ENCODE measurements around the gene HEMK1.

The HEMK1 gene

DNA sequence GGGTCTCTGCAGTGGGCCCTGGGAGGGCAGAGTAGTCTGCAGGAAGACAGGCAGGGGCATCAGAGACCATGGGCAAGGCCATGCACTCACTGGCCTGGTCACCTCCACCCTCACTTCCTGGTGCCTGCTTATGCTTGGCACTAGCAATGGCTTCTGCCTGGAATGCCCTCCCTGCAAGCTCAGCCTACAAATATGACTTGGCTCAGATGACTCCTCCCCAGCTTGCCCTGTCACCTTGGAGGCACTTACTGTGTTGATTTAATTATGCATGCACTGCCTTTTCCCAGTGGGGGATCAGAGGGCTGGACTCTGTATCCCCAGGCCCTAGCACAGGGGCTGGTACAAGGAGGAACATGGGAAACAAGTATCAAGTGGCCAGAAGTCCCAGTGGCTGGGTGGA, 9.6 kb upstream of the HEMK1 start:
- Mint-ChIP-seq H3K27ac (no peak overlapping the region), H3K4me1 (ENCODE audit: low read depth) (peaks cover 9% of the 10 kb centered on the region), H3K36me3 (ENCODE audit: low read depth) (no peaks in the 10 kb centered on the region), H3K27me3 (no peaks in the 10 kb centered on the region), H3K4me3 (no peak overlapping the region), H3K9me3 (no peaks in the 10 kb centered on the region)
- DNase-seq: no peak

DNA sequence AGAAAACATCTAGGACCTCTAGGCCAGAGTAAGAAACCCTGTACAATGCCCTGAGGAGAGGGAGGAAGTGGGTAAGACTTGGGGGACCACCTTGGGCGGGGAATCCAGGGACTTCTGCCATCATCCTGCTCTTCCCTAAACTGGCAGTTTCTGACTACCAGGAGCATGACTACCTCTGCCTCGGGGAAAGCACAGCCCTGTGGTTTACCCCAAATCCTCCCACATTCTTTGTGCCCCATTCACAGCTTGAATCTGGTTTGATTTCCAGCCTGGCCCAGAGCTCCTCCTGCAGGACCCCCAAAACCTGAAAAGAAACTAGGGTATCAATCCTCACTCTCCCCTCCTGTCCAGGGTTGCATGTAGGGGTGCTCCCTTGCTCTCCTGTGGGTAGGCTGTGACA, 6.5 kb upstream of the HEMK1 start:
- Mint-ChIP-seq H3K4me1 (ENCODE audit: low read depth) (peaks cover 28% of the 10 kb centered on the region), H3K4me3 (no peak overlapping the region), H3K9me3 (no peaks in the 10 kb centered on the region), H3K27me3 (no peaks in the 10 kb centered on the region), H3K27ac (no peak overlapping the region), H3K36me3 (ENCODE audit: low read depth) (peaks cover 2% of the 10 kb centered on the region)
- no peak for DNase-seq

DNA sequence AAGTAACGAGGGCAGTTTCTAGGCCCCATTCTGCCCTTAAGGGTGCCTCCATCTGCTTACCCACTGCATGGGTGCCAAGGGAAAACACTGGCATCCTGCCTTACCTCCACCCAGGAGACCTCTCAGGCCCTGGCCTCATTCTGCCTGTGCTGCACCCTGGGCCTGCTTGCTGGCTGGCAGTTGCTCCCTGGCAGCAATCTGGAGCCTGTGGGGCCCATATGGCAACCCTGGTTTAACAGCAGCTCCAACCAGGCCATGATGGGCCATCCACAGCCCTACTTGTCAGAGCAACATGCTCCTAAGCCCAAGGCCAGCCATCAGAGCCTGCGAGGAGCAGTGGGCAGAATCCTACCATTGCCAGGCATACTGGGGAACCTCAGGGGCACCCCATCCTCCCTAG, 5.5 kb upstream of the HEMK1 start:
- no peak for DNase-seq
- H3K27ac Mint-ChIP-seq: no peak overlapping the region
- no peak overlapping the region for H3K4me3 Mint-ChIP-seq
- H3K9me3 Mint-ChIP-seq: no peaks in the 10 kb centered on the region
- peaks cover 2% of the 10 kb centered on the region for H3K36me3 Mint-ChIP-seq (ENCODE audit: low read depth)
- H3K4me1 Mint-ChIP-seq (ENCODE audit: low read depth): peaks cover 32% of the 10 kb centered on the region
- no peaks in the 10 kb centered on the region for H3K27me3 Mint-ChIP-seq

DNA sequence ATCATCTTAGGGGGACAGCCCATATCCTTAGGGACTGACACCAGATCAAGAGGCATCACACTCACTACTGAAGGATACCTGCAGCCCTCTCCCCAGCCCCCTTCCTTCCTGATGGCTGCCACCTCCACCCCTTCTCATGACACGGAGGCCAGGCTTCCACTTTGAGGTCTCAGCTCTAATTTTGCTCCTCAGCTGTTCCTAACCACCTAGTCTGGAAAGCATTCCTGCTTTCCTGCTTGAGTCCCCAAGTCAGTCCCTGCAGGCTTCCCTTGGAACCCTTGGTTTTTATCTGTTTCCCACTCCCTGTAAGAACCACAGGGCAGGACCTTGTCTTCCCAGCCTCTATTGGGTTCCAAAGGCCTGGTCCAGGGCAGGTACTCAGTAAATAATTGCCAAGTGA, 5.0 kb upstream of the HEMK1 start:
- H3K4me1 Mint-ChIP-seq (ENCODE audit: low read depth): peaks cover 32% of the 10 kb centered on the region
- DNase-seq: no peak
- H3K9me3 Mint-ChIP-seq: no peaks in the 10 kb centered on the region
- H3K36me3 Mint-ChIP-seq (ENCODE audit: low read depth): peaks cover 5% of the 10 kb centered on the region
- no peak overlapping the region for H3K27ac Mint-ChIP-seq
- H3K4me3 Mint-ChIP-seq: no peak overlapping the region
- no peaks in the 10 kb centered on the region for H3K27me3 Mint-ChIP-seq

DNA sequence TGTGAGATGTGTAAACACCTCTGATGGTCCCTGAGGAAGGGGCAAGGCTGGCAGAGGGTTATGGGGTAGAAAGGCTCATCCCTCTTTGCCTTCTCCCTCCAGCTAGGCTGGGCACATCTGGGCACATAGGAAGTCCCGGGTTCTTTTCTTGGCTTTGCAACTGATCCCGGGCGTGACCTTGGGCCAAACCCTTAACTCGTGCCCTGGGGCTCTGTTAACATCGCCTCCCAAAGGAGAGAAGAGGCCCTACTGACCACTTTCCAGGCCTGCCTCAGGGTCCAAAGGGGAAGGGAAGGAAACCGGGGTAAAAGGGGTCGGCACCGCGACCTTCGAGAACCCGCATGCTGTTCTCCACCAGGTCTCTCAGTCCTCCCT, 2.3 kb upstream of the HEMK1 start:
- Mint-ChIP-seq H3K27me3 (no peaks in the 10 kb centered on the region), H3K4me1 (ENCODE audit: low read depth) (peaks cover 52% of the 10 kb centered on the region), H3K36me3 (ENCODE audit: low read depth) (peaks cover 31% of the 10 kb centered on the region), H3K9me3 (no peaks in the 10 kb centered on the region), H3K4me3 (peak overlapping the region; percentile 99), H3K27ac (peak overlapping the region; percentile 64)
- DNase-seq: no peak

DNA sequence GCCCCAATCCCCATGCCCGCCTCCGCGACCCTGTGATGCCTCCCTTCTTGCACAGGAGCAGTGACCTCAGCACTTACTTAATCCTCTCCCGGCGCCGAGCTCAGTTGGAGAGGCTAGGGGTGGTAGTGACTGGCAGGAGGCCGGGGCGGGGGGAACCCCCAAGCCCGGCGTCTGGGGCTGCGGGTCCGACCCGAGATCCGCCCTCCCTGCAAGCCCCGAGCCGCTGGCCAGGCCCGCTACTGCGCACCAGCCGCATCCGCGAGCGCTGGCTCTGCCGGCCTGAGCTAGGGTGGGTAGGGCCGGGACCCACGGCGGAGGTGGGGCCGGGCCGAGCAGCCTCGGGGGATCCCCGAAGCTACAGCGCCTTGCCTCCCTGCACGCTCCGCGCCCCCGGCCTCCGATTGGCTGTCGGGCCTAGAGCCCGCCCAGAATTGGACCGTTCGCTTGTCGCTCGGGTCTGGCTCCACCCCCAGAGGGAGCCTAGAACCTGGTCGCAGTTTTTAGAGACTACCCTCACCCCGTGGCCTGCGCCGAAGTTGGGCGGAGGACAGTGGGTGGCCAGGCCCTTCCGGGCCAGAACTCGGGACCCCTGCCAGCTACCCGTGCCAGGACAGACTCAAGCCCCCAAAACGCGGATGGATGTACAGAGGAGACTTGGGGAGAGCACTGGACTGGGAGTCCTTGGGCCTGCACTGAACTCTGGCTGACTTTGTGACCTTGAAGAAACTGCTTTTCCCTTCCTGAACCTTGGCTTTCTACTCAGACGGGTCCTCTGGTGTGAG, 1.7 kb upstream of the HEMK1 start, which contains the start of gene C3orf18:
C3orf18 (minus strand) TSS at position 362 of the 782 bp plus-strand sequence. CDS start 2,048 bp downstream, outside the sequence.
- peaks cover 36% of the 10 kb centered on the region for H3K36me3 Mint-ChIP-seq (ENCODE audit: low read depth)
- H3K4me3 Mint-ChIP-seq: peak within 1 kb of the TSS; percentile 99
- DNase-seq: peak; percentile 96
- H3K4me1 Mint-ChIP-seq (ENCODE audit: low read depth): peaks cover 58% of the 10 kb centered on the region
- no peaks in the 10 kb centered on the region for H3K9me3 Mint-ChIP-seq
- no peaks in the 10 kb centered on the region for H3K27me3 Mint-ChIP-seq
- H3K27ac Mint-ChIP-seq: peak within 1 kb of the TSS; percentile 97

DNA sequence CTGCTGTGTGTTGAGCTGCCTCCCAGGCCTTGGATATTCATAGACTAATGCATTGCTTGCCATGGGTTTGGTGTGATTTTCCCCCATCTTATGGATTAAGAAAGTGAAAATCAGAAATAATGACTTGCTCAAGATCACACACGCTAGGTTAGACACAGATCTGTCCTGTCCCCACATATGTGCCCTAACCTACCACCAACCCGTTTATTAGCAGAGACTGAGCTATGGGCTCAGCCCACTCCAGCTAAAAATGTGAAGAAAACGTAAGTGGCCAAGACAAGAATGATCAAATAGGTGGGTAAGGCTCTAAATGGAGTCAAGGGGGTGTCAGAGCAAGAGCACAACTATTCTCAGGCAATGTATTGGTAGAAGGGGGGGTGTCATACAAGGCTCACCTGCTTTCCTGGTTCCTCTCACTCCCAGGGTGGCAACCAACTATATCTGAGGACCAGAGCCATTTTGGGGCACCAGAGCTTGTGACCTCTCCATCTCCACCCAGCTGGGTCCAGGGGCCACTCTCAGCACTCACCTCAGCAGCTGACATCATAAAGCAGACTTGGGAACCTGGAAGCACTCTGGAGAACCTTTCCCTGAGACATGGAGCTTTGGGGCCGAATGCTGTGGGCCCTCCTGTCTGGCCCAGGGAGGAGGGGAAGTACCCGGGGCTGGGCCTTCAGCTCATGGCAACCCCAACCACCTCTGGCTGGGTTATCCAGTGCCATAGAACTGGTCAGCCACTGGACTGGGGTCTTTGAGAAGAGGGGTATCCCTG, 1.4 kb downstream of the HEMK1 start:
- peak overlapping the region; percentile 99 for H3K4me3 Mint-ChIP-seq
- DNase-seq: peak; percentile 45
- no peaks in the 10 kb centered on the region for H3K9me3 Mint-ChIP-seq
- H3K36me3 Mint-ChIP-seq (ENCODE audit: low read depth): peaks cover 65% of the 10 kb centered on the region
- no peaks in the 10 kb centered on the region for H3K27me3 Mint-ChIP-seq
- H3K27ac Mint-ChIP-seq: peak overlapping the region; percentile 97
- peaks cover 79% of the 10 kb centered on the region for H3K4me1 Mint-ChIP-seq (ENCODE audit: low read depth)

DNA sequence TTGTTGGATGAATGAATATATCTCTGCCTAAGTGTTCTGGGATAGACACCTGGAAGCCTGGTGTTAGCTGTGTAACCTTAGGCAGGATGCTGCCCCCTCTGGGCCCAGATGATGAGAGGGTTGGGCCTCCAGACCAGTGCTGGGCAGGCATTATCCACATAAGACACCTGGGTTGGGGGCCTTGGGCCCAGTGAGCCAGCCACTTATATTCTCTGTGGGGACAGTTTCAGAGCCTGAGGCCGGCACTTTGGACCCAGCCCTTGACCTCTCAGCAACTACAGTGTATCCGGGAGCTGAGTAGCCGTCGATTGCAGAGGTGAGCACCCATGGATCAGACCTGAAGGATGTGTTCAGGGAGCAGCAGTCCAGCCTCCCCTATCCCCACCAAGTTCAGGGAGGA, 2.2 kb downstream of the HEMK1 start:
- H3K27me3 Mint-ChIP-seq: no peaks in the 10 kb centered on the region
- peak; percentile 51 for DNase-seq
- H3K4me1 Mint-ChIP-seq (ENCODE audit: low read depth): peaks cover 79% of the 10 kb centered on the region
- no peaks in the 10 kb centered on the region for H3K9me3 Mint-ChIP-seq
- H3K4me3 Mint-ChIP-seq: peak overlapping the region; percentile 99
- peaks cover 73% of the 10 kb centered on the region for H3K36me3 Mint-ChIP-seq (ENCODE audit: low read depth)
- peak overlapping the region; percentile 97 for H3K27ac Mint-ChIP-seq

DNA sequence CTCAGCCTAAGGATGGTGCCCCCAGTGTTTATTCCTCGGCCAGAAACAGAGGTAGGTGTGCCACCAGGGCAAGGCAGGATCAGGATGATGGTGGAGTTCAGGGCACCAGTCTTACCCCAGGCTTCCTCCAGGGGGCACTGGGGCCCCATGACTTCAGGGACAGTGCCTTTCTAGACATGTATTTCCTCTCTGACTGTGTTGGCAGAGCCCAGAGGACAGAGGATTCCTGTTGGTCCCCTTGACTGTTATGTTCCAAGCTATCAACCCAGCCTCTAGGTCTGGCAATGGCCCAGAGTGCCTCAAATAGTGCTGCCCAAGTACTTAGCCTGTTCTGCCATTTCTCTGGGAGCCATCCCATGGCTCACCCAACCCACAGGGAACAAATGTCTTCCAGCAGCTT, 2.8 kb downstream of the HEMK1 start:
- no peaks in the 10 kb centered on the region for H3K9me3 Mint-ChIP-seq

DNA sequence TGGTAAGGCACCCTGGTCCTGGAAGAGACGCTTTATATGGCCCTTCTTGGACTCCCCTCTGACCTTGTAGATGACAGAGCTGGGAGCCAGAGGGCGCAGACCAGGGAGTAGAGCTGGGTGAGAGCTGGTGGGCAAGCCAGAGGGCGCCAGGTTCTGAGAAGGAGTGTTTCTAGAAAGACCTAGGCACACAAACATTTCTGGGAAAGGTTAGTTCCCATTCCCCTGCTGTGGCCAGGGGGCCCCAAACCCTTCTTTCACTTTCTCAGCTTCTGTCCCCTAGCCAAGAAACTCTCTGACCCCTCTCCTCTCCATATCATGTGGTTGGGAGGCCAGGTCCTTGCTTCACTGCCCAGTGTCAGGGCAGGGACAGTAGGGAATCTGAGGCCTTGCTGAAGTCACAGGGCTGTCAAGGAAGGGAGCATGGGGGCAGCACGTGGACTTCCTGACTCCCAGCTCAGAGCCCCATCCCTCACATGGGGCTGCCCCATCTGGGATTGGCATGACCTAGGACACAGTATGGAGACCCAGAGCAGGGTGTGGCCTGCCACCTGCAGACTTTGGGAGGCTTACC, 3.6 kb downstream of the HEMK1 start:
- Mint-ChIP-seq H3K36me3 (ENCODE audit: low read depth) (peaks cover 85% of the 10 kb centered on the region), H3K9me3 (no peaks in the 10 kb centered on the region), H3K4me3 (peak overlapping the region; percentile 99), H3K4me1 (ENCODE audit: low read depth) (peaks cover 78% of the 10 kb centered on the region), H3K27ac (peak overlapping the region; percentile 97), H3K27me3 (no peaks in the 10 kb centered on the region)
- DNase-seq: peak; percentile 78

More for the DNA sequence above, 2.8 kb downstream of the HEMK1 start:
- H3K27ac Mint-ChIP-seq: peak overlapping the region; percentile 97
- peak overlapping the region; percentile 99 for H3K4me3 Mint-ChIP-seq
- peak; percentile 90 for DNase-seq
- H3K27me3 Mint-ChIP-seq: no peaks in the 10 kb centered on the region
- H3K4me1 Mint-ChIP-seq (ENCODE audit: low read depth): peaks cover 76% of the 10 kb centered on the region
- peaks cover 80% of the 10 kb centered on the region for H3K36me3 Mint-ChIP-seq (ENCODE audit: low read depth)

DNA sequence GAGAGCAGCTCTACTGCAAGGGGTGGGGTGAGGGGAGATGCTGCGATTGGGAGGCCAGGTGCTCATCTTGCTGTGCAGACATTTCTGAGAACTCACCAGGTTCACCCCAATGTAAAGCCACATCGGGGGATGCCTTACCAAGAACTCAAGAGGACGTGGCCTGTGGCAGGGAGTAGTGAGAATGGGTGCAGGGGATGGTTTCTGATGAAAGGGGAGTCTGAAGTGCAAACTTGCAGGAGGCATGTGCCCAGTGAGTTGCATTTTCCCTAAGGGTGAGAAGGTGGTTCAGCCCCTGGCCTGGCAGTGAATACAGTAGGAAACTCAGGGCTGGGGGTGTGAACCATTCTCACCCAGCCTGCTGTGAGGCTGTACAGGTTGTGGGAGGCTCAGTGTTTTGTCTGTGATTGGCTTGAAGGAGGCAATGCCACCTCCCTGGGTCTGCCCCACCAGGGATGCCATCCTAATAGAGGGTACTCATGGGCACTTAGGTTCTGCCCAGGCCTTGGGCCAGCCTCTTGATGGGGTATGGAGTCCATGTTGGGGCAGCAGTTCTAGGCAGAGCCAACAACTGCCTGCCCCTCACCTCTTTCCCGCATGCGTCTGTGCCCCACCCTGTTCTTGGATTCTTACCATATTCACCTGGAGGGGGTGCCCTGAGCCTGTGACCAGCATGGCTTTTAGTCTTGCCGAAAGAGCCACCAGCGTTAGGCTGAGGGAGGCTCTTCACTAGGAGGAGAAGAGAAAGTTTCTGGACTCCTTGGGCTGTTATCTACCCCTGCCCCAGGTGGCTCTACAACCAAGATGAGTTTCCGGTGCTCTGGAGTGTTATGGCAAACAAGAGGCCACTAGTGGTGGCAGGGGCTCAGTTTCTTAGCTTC, 4.5 kb downstream of the HEMK1 start:
- H3K36me3 Mint-ChIP-seq (ENCODE audit: low read depth): peaks cover 94% of the 10 kb centered on the region
- no peaks in the 10 kb centered on the region for H3K9me3 Mint-ChIP-seq
- peaks cover 74% of the 10 kb centered on the region for H3K4me1 Mint-ChIP-seq (ENCODE audit: low read depth)
- H3K27me3 Mint-ChIP-seq: no peaks in the 10 kb centered on the region
- H3K27ac Mint-ChIP-seq: peak overlapping the region; percentile 97
- H3K4me3 Mint-ChIP-seq: peak overlapping the region; percentile 99
- DNase-seq: peak; percentile 83

DNA sequence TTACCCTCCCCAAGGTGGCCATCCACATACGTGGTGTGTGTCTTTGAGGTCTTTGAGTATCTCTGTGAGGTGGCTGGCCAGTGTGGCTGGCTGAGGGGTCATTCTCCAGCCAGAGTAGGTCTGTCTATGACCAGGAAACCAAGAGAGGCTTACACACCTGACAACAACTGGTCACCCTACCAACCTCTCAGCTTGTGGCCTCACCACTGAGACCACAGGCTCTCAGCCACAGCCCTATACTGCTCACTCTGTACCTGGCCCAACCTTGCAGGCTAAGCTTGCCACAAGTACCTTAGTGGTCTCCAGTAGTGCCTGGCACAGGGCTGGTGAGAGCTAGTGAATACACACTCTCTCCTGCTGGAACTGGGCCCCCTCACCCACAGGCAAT, 5.1 kb downstream of the HEMK1 start:
- Mint-ChIP-seq H3K36me3 (ENCODE audit: low read depth) (peaks cover 97% of the 10 kb centered on the region), H3K27me3 (no peaks in the 10 kb centered on the region), H3K4me3 (peak overlapping the region; percentile 99), H3K4me1 (ENCODE audit: low read depth) (peaks cover 80% of the 10 kb centered on the region), H3K27ac (peak overlapping the region; percentile 97), H3K9me3 (no peaks in the 10 kb centered on the region)
- no peak for DNase-seq

DNA sequence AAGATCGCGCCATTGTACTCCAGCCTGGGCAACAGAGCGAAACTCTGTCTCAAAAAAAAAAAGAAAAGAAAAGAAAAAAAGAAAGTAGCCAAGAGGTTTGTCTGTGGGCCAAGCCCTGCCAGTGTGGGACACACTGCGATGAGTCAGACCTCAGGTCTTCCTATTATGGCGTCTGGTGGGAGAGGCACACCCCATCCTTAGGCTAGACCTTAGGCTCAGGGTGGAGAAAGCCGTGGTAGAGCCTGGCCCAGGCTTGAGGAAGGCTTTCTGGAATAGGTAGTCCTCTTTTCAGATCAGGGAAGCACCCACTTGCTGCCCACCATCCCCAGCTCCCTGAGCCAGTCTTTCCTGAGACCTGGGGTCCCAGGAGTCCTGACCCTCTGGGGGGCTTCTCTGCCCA, 6.0 kb downstream of the HEMK1 start:
- H3K36me3 Mint-ChIP-seq (ENCODE audit: low read depth): peaks cover 98% of the 10 kb centered on the region
- H3K4me3 Mint-ChIP-seq: no peak overlapping the region
- no peaks in the 10 kb centered on the region for H3K27me3 Mint-ChIP-seq
- H3K9me3 Mint-ChIP-seq: no peaks in the 10 kb centered on the region
- no peak for DNase-seq
- peak overlapping the region; percentile 97 for H3K27ac Mint-ChIP-seq
- H3K4me1 Mint-ChIP-seq (ENCODE audit: low read depth): peaks cover 82% of the 10 kb centered on the region

DNA sequence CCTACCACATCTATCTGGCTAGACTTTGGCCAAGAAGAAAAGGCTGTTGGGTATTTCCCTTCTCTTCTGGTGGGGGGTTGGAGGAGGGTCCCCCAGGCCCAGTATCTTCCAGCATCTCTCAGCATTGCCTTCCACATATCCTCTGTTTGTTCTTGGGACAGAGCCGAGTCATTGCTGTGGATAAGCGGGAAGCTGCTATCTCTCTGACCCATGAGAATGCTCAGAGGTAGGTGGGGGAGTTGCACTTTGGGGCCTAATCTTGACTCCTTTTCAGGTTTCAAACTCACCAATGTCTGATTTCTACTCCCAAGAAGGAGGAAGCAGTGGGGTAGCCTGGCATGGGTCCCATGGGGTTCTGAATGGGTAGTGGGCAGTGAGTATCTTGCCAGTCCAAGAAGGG, 8.0 kb downstream of the HEMK1 start:
- H3K4me1 Mint-ChIP-seq (ENCODE audit: low read depth): peaks cover 74% of the 10 kb centered on the region
- H3K36me3 Mint-ChIP-seq (ENCODE audit: low read depth): peaks cover 98% of the 10 kb centered on the region
- no peak overlapping the region for H3K4me3 Mint-ChIP-seq
- peak overlapping the region; percentile 65 for H3K27ac Mint-ChIP-seq
- no peaks in the 10 kb centered on the region for H3K27me3 Mint-ChIP-seq
- no peak for DNase-seq
- no peaks in the 10 kb centered on the region for H3K9me3 Mint-ChIP-seq

Measured in activated T-cell treated with anti-CD3 and anti-CD28 coated beads, Interleukin-2, amount 50 U/mL, for 24 hours (primary cell).